HFFc6 (cell line): ENCODE data around the gene PDIK1L. TPM values are rescaled to one million over a fixed set of nuclear protein-coding genes. Genes with fewer than 3 reads are reported as not detected.

ENCODE experiments used
- DNase-seq: peaks from one replicate; pipeline ENCODE4 v3.0.0-alpha.2; 2018
- H3K27ac Mint-ChIP-seq: 2 replicates; pipeline ENCODE4 v1.8.0; 2020; ENCODE audit warnings: mild to moderate bottlenecking, mixed read lengths
- H3K27me3 Mint-ChIP-seq: 2 replicates; pipeline ENCODE4 v1.8.0; 2021; ENCODE audit warnings: mild to moderate bottlenecking, moderate library complexity, mixed read lengths; ENCODE audit not compliant: insufficient read depth
- H3K36me3 Mint-ChIP-seq: 2 replicates; pipeline ENCODE4 v1.8.0; 2021; ENCODE audit warnings: low read depth, mixed read lengths
- H3K4me1 Mint-ChIP-seq: 2 replicates; pipeline ENCODE4 v1.8.0; 2020; ENCODE audit warnings: low read depth, mixed read lengths
- H3K4me3 Mint-ChIP-seq: 2 replicates; pipeline ENCODE4 v1.8.0; 2020; ENCODE audit warnings: mild to moderate bottlenecking, moderate library complexity, mixed read lengths
- H3K9me3 Mint-ChIP-seq: 2 replicates; pipeline ENCODE4 v1.8.0; 2020; ENCODE audit warnings: mild to moderate bottlenecking, mixed read lengths
- total RNA-seq, 6 experiments: library from RNA; stranded (reverse); fragmentation: NEBNext Ultra II Directional; extraction: Animal tissue kit (Norgen Biotek cat#: 25700); gene quantifications; 2 replicates in 1 of 6; 3 replicates in 5 of 6; pipeline ENCODE4 v1.2.3, GENCODE V29; 2021
- TF ChIP-seq, protein P1 (sequence below): fragments of 200-600 bp; sonication (generic); IDR thresholded peaks from 2 replicates; pipeline ENCODE4 v1.5.0; 2021; ENCODE audit warnings: antibody characterized with exemption, mild to moderate bottlenecking

The PDIK1L gene
- total RNA-seq, 6 experiments from 2014 or later: 2.5 to 4.4 (median 3.8) TPM

- Mint-ChIP-seq H3K4me3 (peak overlapping the region; percentile 95), H3K36me3 (no peaks in the 10 kb centered on the region), H3K27ac (no peak overlapping the region; the same call in 1 of the 2 replicates), H3K27me3 (peaks cover 14% of the 10 kb centered on the region), H3K4me1 (peaks cover 11% of the 10 kb centered on the region), H3K9me3 (no peaks in the 10 kb centered on the region)
- no peak for DNase-seq
- TF ChIP-seq, protein P1, sequence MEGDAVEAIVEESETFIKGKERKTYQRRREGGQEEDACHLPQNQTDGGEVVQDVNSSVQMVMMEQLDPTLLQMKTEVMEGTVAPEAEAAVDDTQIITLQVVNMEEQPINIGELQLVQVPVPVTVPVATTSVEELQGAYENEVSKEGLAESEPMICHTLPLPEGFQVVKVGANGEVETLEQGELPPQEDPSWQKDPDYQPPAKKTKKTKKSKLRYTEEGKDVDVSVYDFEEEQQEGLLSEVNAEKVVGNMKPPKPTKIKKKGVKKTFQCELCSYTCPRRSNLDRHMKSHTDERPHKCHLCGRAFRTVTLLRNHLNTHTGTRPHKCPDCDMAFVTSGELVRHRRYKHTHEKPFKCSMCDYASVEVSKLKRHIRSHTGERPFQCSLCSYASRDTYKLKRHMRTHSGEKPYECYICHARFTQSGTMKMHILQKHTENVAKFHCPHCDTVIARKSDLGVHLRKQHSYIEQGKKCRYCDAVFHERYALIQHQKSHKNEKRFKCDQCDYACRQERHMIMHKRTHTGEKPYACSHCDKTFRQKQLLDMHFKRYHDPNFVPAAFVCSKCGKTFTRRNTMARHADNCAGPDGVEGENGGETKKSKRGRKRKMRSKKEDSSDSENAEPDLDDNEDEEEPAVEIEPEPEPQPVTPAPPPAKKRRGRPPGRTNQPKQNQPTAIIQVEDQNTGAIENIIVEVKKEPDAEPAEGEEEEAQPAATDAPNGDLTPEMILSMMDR: no peak
Observed at GRCh38 chr1:26169198-26169554, 57.6 kb downstream of the PDIK1L start.

GRCh38 chr1:26169669-26170471 is 58.2 kb downstream of the PDIK1L start, which contains the start of gene ZNF593:
Gene ZNF593, plus strand, starts transcription at chr1:26169908. Its CDS starts 76 bp downstream, at chr1:26169984.
- peak within 1 kb of the TSS; percentile 87 for H3K27ac Mint-ChIP-seq
- peak within 1 kb of the TSS; percentile 95 for H3K4me3 Mint-ChIP-seq
- H3K4me1 Mint-ChIP-seq: peaks cover 11% of the 10 kb centered on the region

GRCh38 chr1:26170472-26170821 is 58.8 kb downstream of the PDIK1L start:
- Mint-ChIP-seq H3K27me3 (peaks cover 12% of the 10 kb centered on the region), H3K9me3 (no peaks in the 10 kb centered on the region), H3K4me1 (peaks cover 11% of the 10 kb centered on the region), H3K36me3 (no peaks in the 10 kb centered on the region), H3K27ac (peak overlapping the region; percentile 87), H3K4me3 (peak overlapping the region; percentile 95)
- DNase-seq: no peak
- TF ChIP-seq, protein P1: no peak

More at GRCh38 chr1:26169669-26170471, 58.2 kb downstream of the PDIK1L start, which contains the start of gene ZNF593:
- peak; percentile 84 for DNase-seq
- Mint-ChIP-seq H3K27me3 (peaks cover 14% of the 10 kb centered on the region), H3K36me3 (no peaks in the 10 kb centered on the region), H3K9me3 (no peaks in the 10 kb centered on the region)
- TF ChIP-seq, protein P1: peak; percentile 95

GRCh38 chr1:26171084-26172072 is 59.8 kb downstream of the PDIK1L start, which contains the start of gene ZNF593OS:
Gene ZNF593OS, minus strand, starts transcription at chr1:26171832. Its CDS starts 171 bp downstream, at chr1:26171661.
- Mint-ChIP-seq H3K36me3 (no peaks in the 10 kb centered on the region), H3K9me3 (no peaks in the 10 kb centered on the region), H3K4me1 (peaks cover 11% of the 10 kb centered on the region), H3K27ac (0 out of 2 replicates have a peak within 1 kb of the TSS, but pooled peaks have one; percentile 29), H3K27me3 (peaks cover 7% of the 10 kb centered on the region; the same call in 1 of the 2 replicates), H3K4me3 (peak within 1 kb of the TSS; percentile 95)
- TF ChIP-seq, protein P1: no peak
- no peak for DNase-seq

Other genes with a start within 250 kb of the PDIK1L start
- 10 to 100 TPM; 16.0 to 19.5 (median 17.9) TPM for gene PAQR7, start 236.1 kb upstream of the PDIK1L start, total RNA-seq
- gene STMN1, start 205.4 kb upstream of the PDIK1L start, total RNA-seq: 100 to 1,000 TPM; 201 to 370 (median 342) TPM
- gene PAFAH2, start 113.8 kb upstream of the PDIK1L start, total RNA-seq: 10 to 100 TPM in 3 of 6 experiments, 1 to 10 TPM in 3; 9.4 to 14.0 (median 10.0) TPM
- 10 to 100 TPM in 3 of 6 experiments, 1 to 10 TPM in 3; 8.1 to 22.9 (median 9.4) TPM for gene EXTL1, start 90.0 kb upstream of the PDIK1L start, total RNA-seq
- not detected for gene SLC30A2, start 65.7 kb upstream of the PDIK1L start, total RNA-seq
- not detected for gene TRIM63, start 44.2 kb upstream of the PDIK1L start, total RNA-seq
- gene FAM110D, start 47.3 kb downstream of the PDIK1L start, total RNA-seq: not detected
- gene C1orf232, start 57.1 kb downstream of the PDIK1L start, total RNA-seq: not detected
- gene ZNF593, start 58.1 kb downstream of the PDIK1L start, total RNA-seq: 10 to 100 TPM; 33.5 to 46.3 (median 38.7) TPM
- not detected for gene ZNF593OS, start 60.0 kb downstream of the PDIK1L start, total RNA-seq
- under 1 TPM; 0.19 to 0.57 (median 0.33) TPM for gene CNKSR1, start 65.7 kb downstream of the PDIK1L start, total RNA-seq
- gene CATSPER4, start 78.8 kb downstream of the PDIK1L start, total RNA-seq: not detected
- gene CEP85, start 122.4 kb downstream of the PDIK1L start, total RNA-seq: 1 to 10 TPM; 4.9 to 8.6 (median 8.4) TPM
- gene SH3BGRL3, start 168.3 kb downstream of the PDIK1L start, total RNA-seq: 100 to 1,000 TPM; 731 to 914 (median 779) TPM
- 10 to 100 TPM in 4 of 6 experiments, 1 to 10 TPM in 2; 9.5 to 11.9 (median 10.5) TPM for gene UBXN11, start 194.8 kb downstream of the PDIK1L start, total RNA-seq
- not detected for gene CD52, start 206.1 kb downstream of the PDIK1L start, total RNA-seq
- not detected for gene CRYBG2, start 242.3 kb downstream of the PDIK1L start, total RNA-seq